ENCODE results near the gene GCGR. TPM values are rescaled to one million over a fixed set of nuclear protein-coding genes. Genes with fewer than 3 reads are reported as not detected.

GCGR gene
- total and polyA plus RNA-seq, 2 of the 13 experiments (the other 11 are each of a cell fraction or from before 2014, with no cell fraction given): 0.04 to 0.13 TPM

- TF ChIP-seq ZNF562 (CRISPR knock-in tag; IDR thresholded peaks at IDR 0.05; ENCODE audit: borderline replicate concordance) (no peak), ZFP36L2 (CRISPR knock-in tag; IDR thresholded peaks at IDR 0.05) (no peak), SAP130 (CRISPR knock-in tag; IDR thresholded peaks at IDR 0.05; ENCODE audit: low read depth) (no peak), IRF1 (CRISPR knock-in tag; IDR thresholded peaks at IDR 0.05; ENCODE audit: low read depth) (no peak), ZNF207 (IDR thresholded peaks at IDR 0.05; ENCODE audit: borderline replicate concordance) (peak; percentile 96; the same call in 1 of the 2 replicates), NCOR1 (IDR thresholded peaks at IDR 0.05; ENCODE audit: borderline replicate concordance, low read length) (no peak), KDM1A (CRISPR knock-in tag; IDR thresholded peaks at IDR 0.05) (no peak), ZNF451 (CRISPR knock-in tag; IDR thresholded peaks at IDR 0.05) (no peak), ZNF616 (CRISPR knock-in tag; IDR thresholded peaks at IDR 0.05; ENCODE audit: low read depth) (0 out of 2 replicates have a peak, but pooled peaks have one; percentile 27), ZNF570 (CRISPR knock-in tag; IDR thresholded peaks at IDR 0.05; ENCODE audit: borderline replicate concordance) (no peak), NONO (IDR thresholded peaks at IDR 0.05) (peak; percentile 49; the same call in 1 of the 2 replicates), NONO (CRISPR knock-in tag; conservative IDR thresholded peaks at IDR 0.05) (no peak), ZEB1 (IDR thresholded peaks at IDR 0.05; ENCODE audit: insufficient replicate concordance, low read depth) (no peak), ATM (IDR thresholded peaks at IDR 0.05; ENCODE audit: borderline replicate concordance) (peak; percentile 76; the same call in 1 of the 2 replicates), ZNF660 (CRISPR knock-in tag; IDR thresholded peaks at IDR 0.05; ENCODE audit: borderline replicate concordance, low read depth) (no peak), HDAC2 (CRISPR knock-in tag; IDR thresholded peaks at IDR 0.05) (no peak), KLF16 (CRISPR knock-in tag; IDR thresholded peaks at IDR 0.05) (no peak), PBX2 (CRISPR knock-in tag; IDR thresholded peaks at IDR 0.05) (no peak), ZNF839 (CRISPR knock-in tag; IDR thresholded peaks at IDR 0.05; ENCODE audit: borderline replicate concordance) (peak; percentile 44; the same call in 1 of the 2 replicates), ZNF672 (CRISPR knock-in tag; IDR thresholded peaks at IDR 0.05) (no peak), ZNF800 (CRISPR knock-in tag; IDR thresholded peaks at IDR 0.05) (no peak), ARNTL (CRISPR knock-in tag; IDR thresholded peaks at IDR 0.05) (no peak), IKZF4 (CRISPR knock-in tag; IDR thresholded peaks at IDR 0.05; ENCODE audit: borderline replicate concordance, low read depth, not compliant biosample characterization) (no peak), ZBTB25 (CRISPR knock-in tag; IDR thresholded peaks at IDR 0.05) (no peak)
- TF ChIP-seq, protein P1, sequence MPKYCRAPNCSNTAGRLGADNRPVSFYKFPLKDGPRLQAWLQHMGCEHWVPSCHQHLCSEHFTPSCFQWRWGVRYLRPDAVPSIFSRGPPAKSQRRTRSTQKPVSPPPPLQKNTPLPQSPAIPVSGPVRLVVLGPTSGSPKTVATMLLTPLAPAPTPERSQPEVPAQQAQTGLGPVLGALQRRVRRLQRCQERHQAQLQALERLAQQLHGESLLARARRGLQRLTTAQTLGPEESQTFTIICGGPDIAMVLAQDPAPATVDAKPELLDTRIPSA (CRISPR knock-in tag; IDR thresholded peaks at IDR 0.05; ENCODE audit: borderline replicate concordance): no peak
Measured at GRCh38 chr17:81792675-81793615, 11.0 kb upstream of the GCGR start (continued).

All from HepG2 (cell line).